Measurements from ENCODE around the gene KLF3.

KLF3 gene

GRCh38 chr4:38704622-38705154, 40.7 kb downstream of the KLF3 start:
- no peak for DNase-seq

GRCh38 chr4:38706301-38706700, 42.3 kb downstream of the KLF3 start:
- DNase-seq: no peak

GRCh38 chr4:38710053-38710452, 46.1 kb downstream of the KLF3 start:
- DNase-seq: no peak

GRCh38 chr4:38711066-38711465, 47.1 kb downstream of the KLF3 start:
- no peak for DNase-seq

- DNase-seq: no peak
Observed at GRCh38 chr4:38715050-38715449, 51.1 kb downstream of the KLF3 start.

GRCh38 chr4:38716256-38716655, 52.3 kb downstream of the KLF3 start:
- no peak for DNase-seq

GRCh38 chr4:38717604-38718003, 53.6 kb downstream of the KLF3 start:
- no peak for DNase-seq

- DNase-seq: no peak
Observed at GRCh38 chr4:38723114-38723513, 59.1 kb downstream of the KLF3 start.

GRCh38 chr4:38723726-38724474, 59.9 kb downstream of the KLF3 start:
- no peak for DNase-seq

GRCh38 chr4:38724475-38724808, 60.4 kb downstream of the KLF3 start:
- DNase-seq: no peak

GRCh38 chr4:38728631-38729141, 64.7 kb downstream of the KLF3 start:
- peak; percentile 95 for DNase-seq

GRCh38 chr4:38730493-38730829, 66.5 kb downstream of the KLF3 start:
- no peak for DNase-seq

GRCh38 chr4:38730830-38731646, 67.0 kb downstream of the KLF3 start:
- peak; percentile 88 for DNase-seq

- no peak for DNase-seq
Observed at GRCh38 chr4:38733663-38734062, 69.7 kb downstream of the KLF3 start.

GRCh38 chr4:38734446-38734845, 70.4 kb downstream of the KLF3 start:
- peak; percentile 74 for DNase-seq

- DNase-seq: no peak
Observed at GRCh38 chr4:38734911-38735310, 70.9 kb downstream of the KLF3 start.

GRCh38 chr4:38735870-38736269, 71.9 kb downstream of the KLF3 start:
- no peak for DNase-seq

- DNase-seq: peak; percentile 15
Observed at GRCh38 chr4:38738940-38739803, 75.2 kb downstream of the KLF3 start.

GRCh38 chr4:38740303-38740702, 76.3 kb downstream of the KLF3 start:
- DNase-seq: peak; percentile 91

- no peak for DNase-seq
Observed at GRCh38 chr4:38743866-38744265, 79.9 kb downstream of the KLF3 start.

- peak; percentile 62 for DNase-seq
Observed at GRCh38 chr4:38745881-38746280, 81.9 kb downstream of the KLF3 start.

- no peak for DNase-seq
Observed at GRCh38 chr4:38747629-38748028, 83.6 kb downstream of the KLF3 start.

GRCh38 chr4:38749336-38749735, 85.3 kb downstream of the KLF3 start:
- no peak for DNase-seq
